Transverse colon (tissue), 4 donors: Measurements from ENCODE around the gene CDK15.

ENCODE experiments used
- EP300 ChIP-seq: sonication (generic); formaldehyde crosslinking; IDR thresholded peaks from one replicate; pipeline ENCODE4 v1.6.1; 2017; ENCODE audit warnings: antibody characterized with exemption, low read depth
- POLR2A ChIP-seq: fragments of 450-650 bp; IDR thresholded peaks from one replicate; pipeline ENCODE4 v1.6.1; 2016; ENCODE audit warnings: antibody characterized with exemption, mild to moderate bottlenecking, moderate library complexity
- POLR2AphosphoS5 ChIP-seq, 3 donors: sonication (generic); formaldehyde crosslinking; IDR thresholded peaks; one replicate each; pipeline ENCODE4 v1.6.1; 2016; ENCODE audit warnings: antibody characterized with exemption in 3 of 3
- TF ChIP-seq, protein P1 (sequence below), 5 experiments: fragments of 200-600 bp in 3 of 5; fragments of 450-650 bp in 2 of 5; sonication (generic) in 3 of 5; IDR thresholded peaks; 1 replicate in 2 of 5; 2 replicates in 3 of 5; pipeline ENCODE4 v1.5.1; 2016 to 2017; ENCODE audit warnings: antibody characterized with exemption in 5 of 5, inconsistent platforms in 3 of 5, mild to moderate bottlenecking in 2 of 5, moderate library complexity in 1 of 5

DNA sequence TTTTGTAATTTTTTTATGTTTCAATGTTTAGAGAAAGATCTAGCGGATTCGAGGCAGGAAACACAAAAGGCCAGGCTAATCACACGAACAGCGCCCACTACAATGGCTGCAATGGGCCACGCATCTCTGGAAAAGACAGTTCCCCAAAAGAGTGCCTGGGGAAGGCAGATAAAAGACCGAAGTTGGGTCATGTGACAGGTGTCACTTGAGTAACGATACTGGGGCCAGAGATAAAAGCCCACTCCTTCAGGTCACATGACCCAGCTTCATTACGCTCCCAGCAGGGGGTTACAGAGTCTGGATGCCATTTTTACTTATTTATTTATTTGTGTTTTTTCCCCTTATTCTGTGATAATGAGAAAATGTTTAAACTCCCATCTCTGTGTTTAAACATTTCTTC, 95.4 kb downstream of the CDK15 start:
- TF ChIP-seq, protein P1, sequence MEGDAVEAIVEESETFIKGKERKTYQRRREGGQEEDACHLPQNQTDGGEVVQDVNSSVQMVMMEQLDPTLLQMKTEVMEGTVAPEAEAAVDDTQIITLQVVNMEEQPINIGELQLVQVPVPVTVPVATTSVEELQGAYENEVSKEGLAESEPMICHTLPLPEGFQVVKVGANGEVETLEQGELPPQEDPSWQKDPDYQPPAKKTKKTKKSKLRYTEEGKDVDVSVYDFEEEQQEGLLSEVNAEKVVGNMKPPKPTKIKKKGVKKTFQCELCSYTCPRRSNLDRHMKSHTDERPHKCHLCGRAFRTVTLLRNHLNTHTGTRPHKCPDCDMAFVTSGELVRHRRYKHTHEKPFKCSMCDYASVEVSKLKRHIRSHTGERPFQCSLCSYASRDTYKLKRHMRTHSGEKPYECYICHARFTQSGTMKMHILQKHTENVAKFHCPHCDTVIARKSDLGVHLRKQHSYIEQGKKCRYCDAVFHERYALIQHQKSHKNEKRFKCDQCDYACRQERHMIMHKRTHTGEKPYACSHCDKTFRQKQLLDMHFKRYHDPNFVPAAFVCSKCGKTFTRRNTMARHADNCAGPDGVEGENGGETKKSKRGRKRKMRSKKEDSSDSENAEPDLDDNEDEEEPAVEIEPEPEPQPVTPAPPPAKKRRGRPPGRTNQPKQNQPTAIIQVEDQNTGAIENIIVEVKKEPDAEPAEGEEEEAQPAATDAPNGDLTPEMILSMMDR (IDR thresholded peaks at IDR 0.05) = no peak
- TF ChIP-seq POLR2AphosphoS5 (IDR thresholded peaks at IDR 0.05) = no peak
- no peak for TF ChIP-seq EP300
- TF ChIP-seq POLR2A = no peak
